22Rv1 (cell line): ENCODE measurements around the gene TECR.

Source experiments
- H3K27ac ChIP-seq: fragments of 450-650 bp; 2 replicates; pipeline ENCODE4 v1.5.1; 2017
- CTCF ChIP-seq: fragments of 450-650 bp; IDR thresholded peaks from 2 replicates; pipeline ENCODE4 v1.5.1; 2017; ENCODE audit warnings: mild to moderate bottlenecking
- ZFX ChIP-seq: fragments of 450-650 bp; IDR thresholded peaks from 2 replicates; pipeline ENCODE4 v1.6.1; 2017; ENCODE audit warnings: antibody characterized with exemption, borderline replicate concordance

TECR gene

GRCh38 chr19:14561249-14561648, 31.9 kb downstream of the TECR start:
- no peak for TF ChIP-seq CTCF
- no peak for TF ChIP-seq ZFX
- no peak overlapping the region for H3K27ac ChIP-seq

GRCh38 chr19:14561847-14562351, 32.5 kb downstream of the TECR start:
- no peak overlapping the region for H3K27ac ChIP-seq
- no peak for TF ChIP-seq CTCF
- no peak for TF ChIP-seq ZFX

GRCh38 chr19:14562660-14563589, 33.5 kb downstream of the TECR start:
- TF ChIP-seq ZFX = no peak
- no peak for TF ChIP-seq CTCF
- peak overlapping the region; percentile 32; the same call in 1 of the 2 replicates for H3K27ac ChIP-seq

- H3K27ac ChIP-seq = peak overlapping the region; percentile 32; the same call in 1 of the 2 replicates
- TF ChIP-seq CTCF (no peak), ZFX (no peak)
These were observed 34.2 kb downstream of the TECR start for GRCh38 chr19:14563590-14563926.

GRCh38 chr19:14563989-14564651, 34.7 kb downstream of the TECR start:
- peak overlapping the region; percentile 32; the same call in 1 of the 2 replicates for H3K27ac ChIP-seq

GRCh38 chr19:14564652-14565297, 35.4 kb downstream of the TECR start:
- H3K27ac ChIP-seq = peak overlapping the region; percentile 43; the same call in 1 of the 2 replicates

More at GRCh38 chr19:14563989-14564651, 34.7 kb downstream of the TECR start:
- no peak for TF ChIP-seq ZFX
- TF ChIP-seq CTCF = no peak

GRCh38 chr19:14565298-14565679, 35.9 kb downstream of the TECR start:
- TF ChIP-seq CTCF (no peak), ZFX (no peak)

More at GRCh38 chr19:14565298-14565679, 35.9 kb downstream of the TECR start:
- no peak overlapping the region for H3K27ac ChIP-seq
